CD4-positive, alpha-beta T cell treated with Interleukin-4 for 4 hours (primary cell): ENCODE data around the gene HMOX1.
"Not testable (repeated sequence)": the region's sequence is repeated elsewhere in the genome, so short reads cannot be mapped to it uniquely, and the experiment has no call there.

Experiments used
- DNase-seq: peaks from one replicate; pipeline ENCODE4 v3.0.0-alpha.2; 2020

HMOX1 gene

GRCh38 chr22:35381424-35382009 lies 621 bp downstream of the HMOX1 start:
- no peak for DNase-seq

DNA sequence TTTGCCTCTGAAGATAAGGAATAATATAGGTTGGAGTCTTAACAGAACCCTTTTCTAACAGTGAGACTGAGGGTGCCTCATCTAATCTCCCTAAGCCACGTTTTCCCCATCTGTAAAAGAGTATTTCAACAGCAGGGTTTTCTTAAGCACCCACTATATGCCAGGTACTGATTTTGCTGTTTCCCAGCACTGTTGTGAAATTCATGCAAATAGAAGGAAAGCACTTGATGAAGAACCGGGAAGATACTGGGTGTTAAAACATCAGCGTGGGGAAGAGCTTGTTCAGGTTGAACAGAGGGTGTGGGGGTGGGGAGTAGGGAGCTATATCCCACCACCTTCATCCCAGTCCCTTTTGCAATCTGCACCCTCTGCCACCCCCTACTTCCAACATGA lies 2.8 kb downstream of the HMOX1 start:
- DNase-seq = no peak

DNA sequence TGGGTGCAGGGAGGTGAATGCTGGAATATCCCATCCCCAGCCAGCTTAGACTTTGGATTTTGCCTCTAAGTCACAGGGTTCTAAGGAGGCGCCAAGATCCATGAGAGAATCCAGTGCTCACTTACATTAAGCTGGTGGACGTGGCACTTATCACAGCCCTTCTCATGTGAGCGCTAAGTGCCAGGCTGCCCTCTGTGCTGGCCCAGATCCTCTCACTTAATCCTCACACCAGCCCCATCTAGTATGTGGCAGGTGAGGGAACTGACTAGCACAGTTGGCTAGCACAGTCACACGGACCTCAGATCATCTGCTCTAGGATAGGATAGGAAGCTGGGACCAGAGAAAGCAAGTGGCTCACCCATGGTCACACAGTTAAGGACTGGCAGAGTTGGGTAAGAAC lies 3.6 kb downstream of the HMOX1 start:
- DNase-seq = no peak

- DNase-seq = no peak
These were observed 4.2 kb downstream of the HMOX1 start for GRCh38 chr22:35384975-35385588.

DNA sequence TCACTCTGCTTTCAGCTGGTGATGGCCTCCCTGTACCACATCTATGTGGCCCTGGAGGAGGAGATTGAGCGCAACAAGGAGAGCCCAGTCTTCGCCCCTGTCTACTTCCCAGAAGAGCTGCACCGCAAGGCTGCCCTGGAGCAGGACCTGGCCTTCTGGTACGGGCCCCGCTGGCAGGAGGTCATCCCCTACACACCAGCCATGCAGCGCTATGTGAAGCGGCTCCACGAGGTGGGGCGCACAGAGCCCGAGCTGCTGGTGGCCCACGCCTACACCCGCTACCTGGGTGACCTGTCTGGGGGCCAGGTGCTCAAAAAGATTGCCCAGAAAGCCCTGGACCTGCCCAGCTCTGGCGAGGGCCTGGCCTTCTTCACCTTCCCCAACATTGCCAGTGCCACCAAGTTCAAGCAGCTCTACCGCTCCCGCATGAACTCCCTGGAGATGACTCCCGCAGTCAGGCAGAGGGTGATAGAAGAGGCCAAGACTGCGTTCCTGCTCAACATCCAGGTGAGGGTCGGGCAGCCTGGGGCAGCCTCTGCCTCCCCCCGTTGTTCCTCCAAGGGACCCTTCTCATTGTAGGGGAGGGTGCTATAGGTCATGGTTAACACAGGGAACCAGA lies 5.9 kb downstream of the HMOX1 start:
- no peak for DNase-seq

DNA sequence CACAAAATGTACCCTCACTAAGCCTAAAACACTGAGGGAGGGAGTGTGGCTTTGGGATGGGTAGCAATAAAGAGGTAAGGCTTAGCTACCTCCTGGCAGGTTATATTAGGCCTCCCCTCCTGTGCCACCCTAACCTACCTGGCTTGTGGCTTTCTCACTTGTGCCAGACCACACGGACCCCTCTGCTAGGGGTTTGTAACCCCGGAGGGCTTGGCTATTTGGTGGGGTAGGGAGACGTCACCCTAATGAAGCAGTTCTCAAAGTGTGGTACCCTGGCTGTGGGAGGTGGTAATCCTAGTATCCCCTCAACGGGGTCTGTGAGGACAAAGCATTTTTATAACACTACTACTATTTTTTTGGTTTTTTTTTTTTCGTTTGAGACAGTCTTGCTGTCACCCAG lies 10.0 kb downstream of the HMOX1 start:
- no peak for DNase-seq

DNA sequence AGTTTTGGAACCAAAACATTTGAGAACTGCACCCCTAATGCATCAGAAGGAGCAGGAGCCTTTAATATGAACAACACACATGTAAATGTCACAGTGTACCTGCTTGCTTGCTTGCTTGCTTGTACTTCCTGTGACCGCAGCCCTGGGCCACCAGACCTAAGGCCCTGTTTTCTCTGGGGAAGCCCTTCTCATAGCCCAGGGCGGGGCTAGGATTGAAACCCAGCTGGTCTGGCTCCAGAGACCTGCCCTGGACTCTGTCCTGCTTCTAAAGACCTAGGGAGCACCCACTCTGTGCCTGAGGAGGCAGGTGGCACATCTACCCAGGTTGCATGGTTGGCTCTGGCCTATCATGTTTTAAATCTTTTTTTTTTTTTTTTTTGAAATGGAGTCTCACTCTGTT lies 11.5 kb downstream of the HMOX1 start:
- no peak for DNase-seq

DNA sequence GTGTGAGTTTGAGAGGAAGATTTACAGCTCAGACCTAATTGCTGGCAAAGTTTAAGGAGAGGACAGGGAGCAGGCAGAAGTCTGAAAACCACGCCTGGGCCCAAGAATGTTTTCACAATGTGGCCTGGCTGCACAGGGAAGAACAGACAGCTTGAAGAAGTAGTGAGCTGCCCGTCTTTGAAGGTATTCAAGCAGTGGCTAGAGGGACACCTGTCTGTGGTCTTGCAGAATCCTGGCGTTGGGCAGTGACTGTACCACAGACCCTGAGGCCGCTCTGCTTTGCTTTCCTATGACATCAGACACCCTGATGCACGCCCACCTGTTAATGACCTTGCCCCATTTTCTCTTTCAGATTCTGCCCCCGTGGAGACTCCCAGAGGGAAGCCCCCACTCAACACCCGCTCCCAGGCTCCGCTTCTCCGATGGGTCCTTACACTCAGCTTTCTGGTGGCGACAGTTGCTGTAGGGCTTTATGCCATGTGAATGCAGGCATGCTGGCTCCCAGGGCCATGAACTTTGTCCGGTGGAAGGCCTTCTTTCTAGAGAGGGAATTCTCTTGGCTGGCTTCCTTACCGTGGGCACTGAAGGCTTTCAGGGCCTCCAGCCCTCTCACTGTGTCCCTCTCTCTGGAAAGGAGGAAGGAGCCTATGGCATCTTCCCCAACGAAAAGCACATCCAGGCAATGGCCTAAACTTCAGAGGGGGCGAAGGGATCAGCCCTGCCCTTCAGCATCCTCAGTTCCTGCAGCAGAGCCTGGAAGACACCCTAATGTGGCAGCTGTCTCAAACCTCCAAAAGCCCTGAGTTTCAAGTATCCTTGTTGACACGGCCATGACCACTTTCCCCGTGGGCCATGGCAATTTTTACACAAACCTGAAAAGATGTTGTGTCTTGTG lies 12.5 kb downstream of the HMOX1 start:
- DNase-seq = no peak

GRCh38 chr22:35394011-35394312 lies 13.1 kb downstream of the HMOX1 start:
- no peak for DNase-seq

GRCh38 chr22:35394810-35395563 lies 14.1 kb downstream of the HMOX1 start:
- DNase-seq = no peak

DNA sequence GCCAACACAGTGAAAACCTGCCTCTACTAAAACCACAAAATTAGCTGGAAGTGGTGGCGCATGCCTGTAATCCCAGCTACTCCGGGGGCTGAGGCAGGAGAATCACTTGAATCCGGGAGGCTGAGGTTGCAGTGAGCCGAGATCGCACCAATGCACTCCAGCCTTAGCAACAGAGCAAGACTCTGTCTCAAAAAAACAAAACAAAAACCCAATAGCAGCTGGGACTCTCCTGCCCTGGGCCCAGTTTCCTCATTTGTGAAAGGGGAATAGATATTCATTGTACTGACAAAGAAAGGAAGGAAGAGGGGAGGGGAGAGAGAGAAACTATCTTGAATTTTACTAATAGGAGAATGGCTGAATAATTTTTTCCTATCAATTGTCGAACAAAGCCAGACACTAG lies 15.7 kb downstream of the HMOX1 start:
- not testable (repeated sequence) for DNase-seq

GRCh38 chr22:35397095-35397904 lies 16.4 kb downstream of the HMOX1 start:
- no peak for DNase-seq

DNA sequence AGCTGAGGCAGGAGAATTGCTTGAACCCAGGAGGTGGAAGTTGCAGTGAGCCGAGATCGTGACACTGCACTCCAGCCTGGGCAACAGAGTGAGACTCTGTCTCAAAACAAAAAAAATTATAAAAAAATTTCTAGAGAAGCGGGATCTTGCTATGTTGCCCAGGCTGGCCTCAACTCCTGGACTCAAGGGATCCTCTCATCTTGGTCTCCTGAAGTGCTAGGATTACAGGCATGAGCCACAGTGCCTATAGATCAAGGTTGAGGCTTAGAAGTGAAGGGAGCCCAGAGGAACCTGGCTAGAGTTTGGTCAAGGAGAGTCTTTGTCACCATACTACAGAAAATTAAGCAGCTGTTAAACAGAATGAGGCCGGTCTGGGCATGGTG lies 17.7 kb downstream of the HMOX1 start:
- no peak for DNase-seq

- DNase-seq = no peak
These were observed 18.3 kb downstream of the HMOX1 start for GRCh38 chr22:35399114-35399677.

DNA sequence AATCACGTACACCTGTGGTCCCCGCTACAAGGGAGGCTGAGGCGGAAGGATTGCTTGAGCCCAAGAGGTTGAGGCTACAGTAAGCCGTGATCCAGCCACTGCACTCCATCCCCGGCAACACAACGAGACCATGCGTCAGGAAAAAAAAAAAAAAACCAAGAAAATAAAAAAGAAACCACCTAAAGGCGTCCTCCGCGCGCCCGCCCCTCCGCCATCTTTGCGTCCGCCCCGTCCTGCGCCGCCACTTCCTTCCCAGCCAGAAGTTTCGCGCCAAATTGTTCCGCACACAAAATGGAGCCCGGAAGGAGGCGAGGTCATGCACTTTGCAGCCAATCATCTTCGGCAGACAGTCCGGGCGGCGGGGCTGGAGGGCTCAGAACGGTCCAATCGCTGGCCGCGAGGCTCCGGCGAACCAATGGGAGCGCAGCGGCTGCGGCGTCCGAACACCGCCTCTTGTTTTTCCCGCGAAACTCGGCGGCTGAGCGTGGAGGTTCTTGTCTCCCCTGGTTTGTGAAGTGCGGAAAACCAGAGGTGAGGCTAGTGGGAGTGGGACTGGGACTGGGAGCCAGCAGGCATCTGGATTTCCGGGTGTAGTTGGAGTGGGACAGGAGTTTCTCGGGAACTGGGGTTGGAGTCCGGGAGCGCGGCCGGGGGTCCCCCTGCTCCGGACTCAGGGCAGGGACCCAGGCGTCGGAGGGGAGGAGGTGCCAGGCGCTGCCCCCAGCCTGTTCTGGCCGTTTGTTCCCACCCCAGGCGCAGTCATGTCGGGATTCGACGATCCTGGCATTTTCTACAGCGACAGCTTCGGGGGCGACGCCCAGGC lies 19.0 kb downstream of the HMOX1 start, which contains the start of gene MCM5:
MCM5 (plus strand) TSS at position 463 of the 823 bp plus-strand sequence; CDS start at position 762, 299 bp downstream.
- peak; percentile 98 for DNase-seq

GRCh38 chr22:35400501-35400790 lies 19.6 kb downstream of the HMOX1 start:
- DNase-seq = no peak

- DNase-seq = no peak
These were observed 21.0 kb downstream of the HMOX1 start for GRCh38 chr22:35401863-35402262.

GRCh38 chr22:35403356-35403755 lies 22.5 kb downstream of the HMOX1 start:
- no peak for DNase-seq

GRCh38 chr22:35404176-35404575 lies 23.3 kb downstream of the HMOX1 start:
- no peak for DNase-seq

GRCh38 chr22:35406443-35406842 lies 25.5 kb downstream of the HMOX1 start:
- DNase-seq = no peak

DNA sequence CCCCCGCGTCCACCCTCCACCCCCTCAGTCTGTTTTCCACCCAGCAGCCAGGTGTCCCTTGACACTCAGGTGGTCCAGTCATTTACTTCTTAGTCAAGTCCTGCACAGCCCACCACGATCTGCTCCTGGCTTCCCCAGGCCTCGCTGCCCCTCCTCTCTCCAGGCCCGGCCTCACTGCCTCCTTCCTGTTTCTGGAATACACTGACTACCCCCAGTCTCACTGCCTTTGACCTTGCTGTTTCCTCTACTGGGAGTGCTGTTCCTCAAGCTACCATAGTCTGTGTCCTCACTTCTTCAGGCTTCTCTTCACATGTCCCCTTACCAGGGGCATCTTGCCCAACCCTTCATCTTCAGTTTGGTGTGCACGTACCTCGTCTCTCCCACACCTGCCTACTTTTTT lies 26.5 kb downstream of the HMOX1 start:
- no peak for DNase-seq
